HCT116 (cell line): ENCODE measurements around the gene PIGW. TPM values are rescaled to one million over a fixed set of nuclear protein-coding genes. Genes with fewer than 3 reads are reported as not detected.

Experiments used
- ATAC-seq: fragments of 200-7000 bp; cut with Tn5 transposase; 2 replicates; pipeline ENCODE4 v1.9.1; 2020; ENCODE audit warnings: mild to moderate bottlenecking, moderate library complexity
- BruUV-seq: library from RNA; stranded (reverse); fragments of 400-500 nt; replicated peaks from 2 replicates; lab custom pipeline; 2021; lab: Mats Ljungman, UMichigan
- CTCF ChIA-PET: fragments of 300-600 bp; sonication (Branson Sonifier 250); formaldehyde crosslinking; loops from one replicate; lab custom pipeline; 2021; ENCODE audit warnings: antibody characterized with exemption; lab: Charles Lee
- POLR2A ChIA-PET: fragments of 300-600, 350-600 bp; sonication (Branson Sonifier 250); formaldehyde crosslinking; loops from one replicate; lab custom pipeline; 2021; ENCODE audit warnings: antibody characterized with exemption; lab: Charles Lee
- RAD21 ChIA-PET, 2 experiments: fragments of 300-600 bp; sonication (Branson Sonifier 250); formaldehyde crosslinking; loops; one replicate each; lab custom pipeline; 2023; ENCODE audit warnings: low total read pairs in 2 of 2; ENCODE audit not compliant: uncharacterized antibody in 2 of 2, unreplicated experiment in 2 of 2, low non-redundant PET in 1 of 2; lab: Charles Lee
- DNase-seq: peaks from one replicate; pipeline ENCODE4 v3.0.0-alpha.2; 2010; ENCODE audit warnings: low read depth, low spot score
- H2AFZ ChIP-seq: fragments of 200-600 bp; shearing (Covaris generic), sonication (generic); 2 replicates; pipeline ENCODE4 v1.6.1; 2017; ENCODE audit warnings: low read depth, mixed run types, mixed read lengths, antibody characterized with exemption, low read length; ENCODE audit not compliant: poor library complexity, severe bottlenecking
- H3K27ac ChIP-seq: 2 replicates; pipeline ENCODE4 v1.5.1; 2012; ENCODE audit warnings: low read depth, low read length
- H3K27me3 ChIP-seq: fragments of 200-600 bp; sonication (generic); 2 replicates; pipeline ENCODE4 v1.6.1; 2016; ENCODE audit warnings: mixed run types, low read length, mixed read lengths; ENCODE audit not compliant: insufficient read depth
- H3K36me3 ChIP-seq, 2 experiments: fragments of 200-500 bp in 1 of 2; fragments of 200-600 bp in 1 of 2; sonication (Bioruptor generic) in 1 of 2; sonication (generic) in 1 of 2; 2 replicates each; pipeline versions ENCODE4 v1.5.1 to v1.6.1; 2014 to 2016; ENCODE audit warnings: low read length in 2 of 2, inconsistent platforms in 1 of 2, mixed read lengths in 1 of 2, mixed run types in 1 of 2; ENCODE audit not compliant: insufficient read depth in 2 of 2, control insufficient read depth in 1 of 2
- H3K4me1 ChIP-seq, 2 experiments: fragments of 200-600 bp in 1 of 2; sonication (generic) in 1 of 2; 2 replicates each; pipeline versions ENCODE4 v1.5.1 to v1.6.1; 2012 to 2017; ENCODE audit warnings: low read length in 2 of 2, inconsistent platforms in 1 of 2, mild to moderate bottlenecking in 1 of 2, mixed read lengths in 1 of 2, mixed run types in 1 of 2, moderate library complexity in 1 of 2; ENCODE audit not compliant: insufficient read depth in 2 of 2, control insufficient read depth in 1 of 2
- H3K4me2 ChIP-seq: fragments of 200-600 bp; sonication (generic); 2 replicates; pipeline ENCODE4 v1.6.1; 2017; ENCODE audit warnings: mixed run types, low read length, mixed read lengths
- H3K4me3 ChIP-seq, 2 experiments: fragments of 200-600 bp in 1 of 2; sonication (generic) in 1 of 2; replicated peaks in 1 of 2; 2 replicates each; pipeline ENCODE4 v1.5.1; 2011 to 2016; ENCODE audit warnings: low read length in 2 of 2, control low read depth in 1 of 2, low read depth in 1 of 2, mild to moderate bottlenecking in 1 of 2, mixed read lengths in 1 of 2, mixed run types in 1 of 2
- H3K79me2 ChIP-seq: fragments of 200-600 bp; sonication (generic); 2 replicates; pipeline ENCODE4 v1.6.1; 2017; ENCODE audit warnings: mild to moderate bottlenecking, mixed run types, low read length, moderate library complexity, mixed read lengths; ENCODE audit not compliant: insufficient read depth
- H3K9ac ChIP-seq: fragments of 200-600 bp; sonication (generic); 2 replicates; pipeline ENCODE4 v1.6.1; 2016; ENCODE audit warnings: low read length, mixed read lengths
- H3K9me2 ChIP-seq: fragments of 200-600 bp; sonication (generic), shearing (Covaris generic); 2 replicates; pipeline ENCODE4 v1.6.1; 2017; ENCODE audit warnings: mixed run types, mild to moderate bottlenecking, moderate library complexity; ENCODE audit not compliant: insufficient read depth
- H3K9me3 ChIP-seq, 2 experiments: fragments of 200-500 bp in 1 of 2; fragments of 200-600 bp in 1 of 2; sonication (Bioruptor generic) in 1 of 2; sonication (generic) in 1 of 2; 2 replicates each; pipeline ENCODE4 v1.6.1; 2014 to 2017; ENCODE audit warnings: low read length in 2 of 2, mixed read lengths in 2 of 2, inconsistent platforms in 1 of 2, low read depth in 1 of 2, mild to moderate bottlenecking in 1 of 2, mixed run types in 1 of 2, moderate library complexity in 1 of 2; ENCODE audit not compliant: control insufficient read depth in 1 of 2, insufficient read depth in 1 of 2
- H4K20me1 ChIP-seq: fragments of 200-600 bp; sonication (generic), shearing (Covaris generic); 2 replicates; pipeline ENCODE4 v1.6.1; 2017; ENCODE audit warnings: mixed run types, mild to moderate bottlenecking, moderate library complexity; ENCODE audit not compliant: insufficient read depth
- CBX3 ChIP-seq: IDR thresholded peaks from 2 replicates; pipeline ENCODE4 v1.6.1; 2012; ENCODE audit warnings: low read depth
- CEBPB ChIP-seq: IDR thresholded peaks from 2 replicates; pipeline ENCODE4 v1.6.1; 2012; ENCODE audit warnings: low read depth
- CTCF ChIP-seq, 3 experiments: fragments of 200-600 bp in 1 of 3; sonication (generic) in 1 of 3; IDR thresholded peaks in 2 of 3; conservative IDR thresholded peaks in 1 of 3; 2 replicates each; pipeline ENCODE4 v1.5.1; 2012 to 2017; ENCODE audit warnings: low read depth in 2 of 3, low read length in 2 of 3, antibody characterized with exemption in 1 of 3, borderline replicate concordance in 1 of 3, control low read depth in 1 of 3, mild to moderate bottlenecking in 1 of 3, mixed read lengths in 1 of 3, mixed run types in 1 of 3, moderate library complexity in 1 of 3; ENCODE audit not compliant: insufficient read depth in 1 of 3
- SP1 ChIP-seq: IDR thresholded peaks from 2 replicates; pipeline ENCODE4 v1.6.1; 2012; ENCODE audit warnings: low read depth
- ZFX ChIP-seq: fragments of 450-650 bp; IDR thresholded peaks from 2 replicates; pipeline ENCODE4 v1.6.1; 2017
- intact Hi-C: fragments of 100-400 bp; cut with micrococcal nuclease; formaldehyde crosslinking; loops from 2 replicates; pipeline ENCODE4 v1.10.0; 2022
- total RNA-seq: library from RNA; stranded (reverse); gene quantifications from one replicate; pipeline ENCODE4 v1.2.1, GENCODE V29; 2021; ENCODE audit not compliant: unreplicated experiment

PIGW gene
- total RNA-seq, 1 experiment from 2014 or later = 16.4 TPM

- CTCF ChIA-PET = no interaction called here
- BruUV-seq = no TSS peak
- TF ChIP-seq SP1 = no peak
- no peak for TF ChIP-seq CTCF (IDR thresholded peaks at IDR 0.05 in 2 of 3, conservative IDR thresholded peaks at IDR 0.05 in 1 of 3; ENCODE audit: borderline replicate concordance in 1 of 3, insufficient read depth in 1 of 3, low read depth in 2 of 3, low read length in 2 of 3)
- H3K4me1 ChIP-seq = peaks cover 10 to 26% of the 10 kb centered on the region in 2 experiments; a peak in 3 of 4 replicates
- H3K36me3 ChIP-seq = peaks cover 5 to 13% of the 10 kb centered on the region in 2 experiments; a peak in 3 of 4 replicates
- no peak overlapping the region for H3K27ac ChIP-seq
- no peak overlapping the region for H2AFZ ChIP-seq
- no peaks in the 10 kb centered on the region for H3K9me3 ChIP-seq
- POLR2A ChIA-PET = no interaction called here
- ATAC-seq = no peak
- H4K20me1 ChIP-seq = no peaks in the 10 kb centered on the region
- H3K9ac ChIP-seq = no peak overlapping the region
- H3K9me2 ChIP-seq = no peaks in the 10 kb centered on the region
- H3K4me3 ChIP-seq = no peak overlapping the region
- DNase-seq = no peak
- RAD21 ChIA-PET = no interaction called here
- H3K4me2 ChIP-seq = peak overlapping the region; percentile 87; the same call in 1 of the 2 replicates
- H3K27me3 ChIP-seq = no peaks in the 10 kb centered on the region
- intact Hi-C loops = no loop called here
- peaks cover 50% of the 10 kb centered on the region for H3K79me2 ChIP-seq
Observed at GRCh38 chr17:36542755-36543154, 8.0 kb downstream of the PIGW start.

GRCh38 chr17:36544044-36544306 lies 9.2 kb downstream of the PIGW start:
- peaks cover 11 to 26% of the 10 kb centered on the region in 2 experiments; a peak in 3 of 4 replicates for H3K4me1 ChIP-seq
- no peak overlapping the region for H2AFZ ChIP-seq
- no peaks in the 10 kb centered on the region for H3K27me3 ChIP-seq
- BruUV-seq = no TSS peak
- ChIA-PET CTCF (interaction anchor here (2.3 kb wide), 1 partner anchor 9 kb away, joined by 16 read pairs; the partner anchor contains the start of genes MYO19 and PIGW), POLR2A (interaction anchor here (0.8 to 2.8 kb wide), 2 partner anchors 9 to 63 kb away, joined by 3 to 30 read pairs; partner anchors contain the start of genes MYO19 and PIGW), RAD21 (no interaction called here)
- TF ChIP-seq CEBPB (no peak), CTCF (IDR thresholded peaks at IDR 0.05 in 2 of 3, conservative IDR thresholded peaks at IDR 0.05 in 1 of 3; ENCODE audit: borderline replicate concordance in 1 of 3, insufficient read depth in 1 of 3, low read depth in 2 of 3, low read length in 2 of 3) (0 out of 6 replicates have a peak, but pooled peaks of 1 of the 3 experiments have one; percentile 8), CBX3 (no peak), ZFX (no peak; the same call in 1 of the 2 replicates), SP1 (no peak)
- ATAC-seq = peak; percentile 6; the same call in 1 of the 2 replicates
- peaks cover 53% of the 10 kb centered on the region for H3K79me2 ChIP-seq
- H3K9me2 ChIP-seq = no peaks in the 10 kb centered on the region
- peaks cover 0 to 6% of the 10 kb centered on the region in 2 experiments; a peak in 2 of 4 replicates for H3K36me3 ChIP-seq
- H4K20me1 ChIP-seq = no peaks in the 10 kb centered on the region
- no peak for DNase-seq
- H3K4me2 ChIP-seq = peak overlapping the region; percentile 87
- H3K9me3 ChIP-seq = no peaks in the 10 kb centered on the region
- peak overlapping the region; percentile 96 for H3K9ac ChIP-seq
- peak overlapping the region; percentile 80 to 92 for H3K4me3 ChIP-seq
- H3K27ac ChIP-seq = peak overlapping the region; percentile 98
- intact Hi-C loops = no loop called here
